ENCODE results near the gene FUT7.
"Not testable (repeated sequence)": the region's sequence is repeated elsewhere in the genome, so short reads cannot be mapped to it uniquely, and the experiment has no call there.

FUT7 gene

DNA sequence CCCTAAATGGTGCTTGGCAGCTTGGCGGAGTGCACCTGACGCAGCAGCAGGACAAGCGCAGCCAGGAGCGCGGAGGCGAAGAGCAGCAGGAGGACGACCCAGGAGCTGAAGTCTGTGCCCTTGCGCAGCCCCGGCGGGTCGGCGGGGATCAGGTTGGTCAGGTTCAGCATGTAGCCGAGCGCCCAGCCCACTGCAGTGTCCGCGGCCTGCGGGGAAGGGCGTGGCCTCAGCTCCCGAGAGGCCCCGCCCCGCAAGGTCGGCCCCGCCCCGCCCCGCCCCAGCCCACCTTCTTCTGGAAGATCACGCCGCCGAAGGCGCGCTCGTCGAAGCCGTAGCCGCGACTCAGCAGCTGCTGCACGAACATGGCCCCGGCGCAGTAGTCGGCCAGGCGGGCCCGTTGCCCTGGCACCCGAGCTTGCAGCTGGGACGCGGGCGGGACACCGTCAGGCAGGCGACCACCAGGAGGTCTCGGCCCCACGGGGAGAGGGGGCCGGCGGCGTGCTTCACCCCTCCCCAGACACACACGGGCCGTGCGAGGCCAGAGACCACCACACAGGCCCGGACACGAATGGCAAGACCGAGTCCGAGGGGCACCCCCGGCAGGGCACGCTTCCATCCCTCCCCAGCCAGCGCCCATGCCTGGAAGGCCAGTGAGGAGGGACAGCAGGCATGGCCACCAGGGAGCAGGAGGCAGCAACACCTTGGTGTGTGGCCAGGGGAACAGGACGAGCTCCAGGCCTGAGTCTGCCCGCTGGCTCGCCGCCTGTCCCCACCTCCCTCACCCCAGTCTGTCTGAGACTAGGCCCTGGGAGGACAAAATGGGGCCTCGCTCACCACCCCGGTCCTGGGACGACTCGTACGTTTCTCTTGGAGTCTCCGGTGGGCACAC lies 17.0 kb upstream of the FUT7 start:
- DNase-seq = no peak

DNA sequence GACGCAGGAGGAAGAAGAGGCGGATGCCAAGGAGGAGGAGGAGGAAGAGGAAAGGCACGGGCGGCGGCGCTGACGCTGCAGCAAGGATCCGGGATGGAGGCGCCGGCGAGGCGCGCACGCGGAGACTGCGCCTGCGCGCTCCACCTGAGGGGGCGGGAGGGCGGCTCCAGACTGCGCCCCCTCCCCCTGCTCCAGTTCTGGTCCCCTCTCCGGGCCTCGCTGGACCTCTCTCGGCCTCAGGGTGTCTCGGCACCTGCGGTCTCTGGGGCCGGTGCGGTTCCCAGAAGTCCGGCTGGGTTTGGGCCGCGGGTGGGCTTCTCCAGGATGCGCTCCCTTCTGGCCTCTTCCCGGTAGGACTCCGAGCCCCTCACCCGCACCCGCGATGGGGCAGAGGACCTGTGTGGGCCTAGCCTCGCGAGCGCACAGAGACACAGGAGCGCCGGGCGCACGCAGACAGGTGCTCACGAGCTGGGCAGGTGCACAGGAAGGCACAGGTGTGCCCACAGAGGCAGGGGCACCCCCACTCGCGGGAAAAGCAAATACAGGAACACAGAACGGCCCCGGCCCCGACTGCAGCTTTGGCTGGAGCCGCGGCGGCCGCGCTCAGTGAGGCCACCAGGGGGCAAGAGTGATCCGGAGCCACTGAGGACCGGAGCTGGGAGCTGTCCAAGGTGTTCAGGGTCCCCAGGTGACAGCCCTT lies 14.3 kb upstream of the FUT7 start, which contains the start of gene NPDC1:
Gene NPDC1, minus strand, starts transcription at position 90 of the 700 bp plus-strand sequence. CDS start 188 bp downstream, outside the sequence.
- DNase-seq = peak; percentile 73

DNA sequence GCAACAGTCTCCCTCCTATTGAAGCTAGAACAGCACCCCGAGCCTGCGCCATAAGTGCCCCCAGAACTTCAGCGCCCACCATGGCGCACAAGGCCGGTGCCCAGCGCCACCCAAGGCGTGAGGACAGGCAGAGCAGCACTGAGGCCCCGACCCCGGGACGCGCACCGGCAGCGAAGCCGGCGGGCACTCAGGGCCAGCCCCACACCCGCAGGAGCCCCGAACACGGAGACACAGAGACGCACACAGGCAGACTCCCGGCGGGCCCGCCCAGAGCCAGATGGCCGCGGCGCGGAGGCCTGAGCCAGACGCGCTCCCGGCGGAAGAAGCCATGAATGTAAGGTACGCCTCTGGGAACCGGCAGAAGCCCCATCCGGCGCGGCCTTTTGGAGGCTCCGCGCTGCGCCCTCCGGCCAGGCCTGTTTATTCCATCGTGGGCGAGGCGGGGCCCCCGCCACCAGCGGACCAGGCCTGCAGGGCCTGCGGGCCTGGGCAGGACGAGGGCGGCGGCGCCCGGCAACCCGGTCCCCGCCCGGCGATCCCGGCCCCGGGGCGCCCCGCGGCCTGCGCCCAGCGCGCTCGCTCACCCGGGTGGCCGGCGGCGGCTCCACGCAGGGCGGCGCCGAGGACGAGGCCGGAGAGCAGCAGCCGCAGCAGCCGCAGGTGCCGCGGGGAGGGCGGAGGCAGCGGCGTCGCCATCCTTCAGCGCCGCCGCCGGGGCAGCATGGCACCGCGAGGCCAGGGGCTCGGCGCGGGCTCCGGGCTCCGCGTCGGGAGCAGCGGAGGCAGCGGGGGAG lies 13.6 kb upstream of the FUT7 start:
- no peak for DNase-seq

DNA sequence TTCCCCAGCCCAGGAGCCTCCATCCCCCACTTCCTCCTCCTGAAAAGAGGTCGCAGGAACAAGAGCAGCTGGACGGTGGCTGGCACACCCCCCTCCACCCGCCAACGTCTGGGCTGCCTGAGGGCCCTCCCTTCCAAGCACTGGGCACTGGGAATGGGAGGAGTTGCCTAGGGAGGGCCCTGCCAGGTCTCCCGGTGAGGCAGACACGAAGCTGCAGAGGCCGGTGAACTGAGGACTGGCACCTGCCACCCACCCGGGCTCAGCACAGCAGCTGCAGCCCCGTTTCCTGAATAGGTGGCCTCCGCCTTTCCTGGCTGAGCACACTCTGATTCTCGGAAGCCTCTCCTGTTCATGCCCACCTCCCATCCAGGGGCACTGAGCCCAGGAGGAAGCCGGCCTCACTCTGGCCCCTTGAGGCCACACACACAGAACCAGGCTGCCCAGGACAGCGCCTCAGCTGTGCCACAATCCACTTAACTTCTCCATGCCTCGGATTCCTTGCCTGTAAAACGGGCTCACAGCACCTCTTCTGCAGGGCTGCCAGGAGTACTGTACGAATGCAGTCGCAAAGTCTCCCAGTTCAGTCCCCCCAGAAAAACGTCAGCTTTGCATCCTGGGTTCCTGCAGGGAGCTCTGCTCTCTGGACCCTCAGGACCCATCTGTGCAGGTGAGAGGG lies 12.8 kb upstream of the FUT7 start:
- DNase-seq = no peak

DNA sequence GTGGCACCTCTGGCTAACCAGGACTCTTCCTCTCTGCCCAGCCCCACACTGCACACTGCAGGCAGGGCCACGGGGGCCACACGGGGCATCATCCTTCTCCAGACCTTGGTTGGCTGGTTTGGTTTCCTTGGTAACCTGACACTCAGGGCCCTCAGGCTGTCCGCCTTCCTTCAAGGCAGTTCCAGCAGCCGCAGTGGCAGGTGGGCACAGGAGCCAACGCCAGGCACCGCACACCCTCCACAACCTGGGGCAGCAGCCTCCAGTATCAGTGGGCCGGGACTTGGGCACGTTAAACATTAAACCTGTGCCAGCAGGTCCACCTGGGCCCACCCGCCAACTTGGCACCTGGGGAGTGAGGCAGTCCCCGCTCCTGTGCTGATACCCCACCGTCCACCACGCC lies 12.1 kb upstream of the FUT7 start:
- no peak for DNase-seq

DNA sequence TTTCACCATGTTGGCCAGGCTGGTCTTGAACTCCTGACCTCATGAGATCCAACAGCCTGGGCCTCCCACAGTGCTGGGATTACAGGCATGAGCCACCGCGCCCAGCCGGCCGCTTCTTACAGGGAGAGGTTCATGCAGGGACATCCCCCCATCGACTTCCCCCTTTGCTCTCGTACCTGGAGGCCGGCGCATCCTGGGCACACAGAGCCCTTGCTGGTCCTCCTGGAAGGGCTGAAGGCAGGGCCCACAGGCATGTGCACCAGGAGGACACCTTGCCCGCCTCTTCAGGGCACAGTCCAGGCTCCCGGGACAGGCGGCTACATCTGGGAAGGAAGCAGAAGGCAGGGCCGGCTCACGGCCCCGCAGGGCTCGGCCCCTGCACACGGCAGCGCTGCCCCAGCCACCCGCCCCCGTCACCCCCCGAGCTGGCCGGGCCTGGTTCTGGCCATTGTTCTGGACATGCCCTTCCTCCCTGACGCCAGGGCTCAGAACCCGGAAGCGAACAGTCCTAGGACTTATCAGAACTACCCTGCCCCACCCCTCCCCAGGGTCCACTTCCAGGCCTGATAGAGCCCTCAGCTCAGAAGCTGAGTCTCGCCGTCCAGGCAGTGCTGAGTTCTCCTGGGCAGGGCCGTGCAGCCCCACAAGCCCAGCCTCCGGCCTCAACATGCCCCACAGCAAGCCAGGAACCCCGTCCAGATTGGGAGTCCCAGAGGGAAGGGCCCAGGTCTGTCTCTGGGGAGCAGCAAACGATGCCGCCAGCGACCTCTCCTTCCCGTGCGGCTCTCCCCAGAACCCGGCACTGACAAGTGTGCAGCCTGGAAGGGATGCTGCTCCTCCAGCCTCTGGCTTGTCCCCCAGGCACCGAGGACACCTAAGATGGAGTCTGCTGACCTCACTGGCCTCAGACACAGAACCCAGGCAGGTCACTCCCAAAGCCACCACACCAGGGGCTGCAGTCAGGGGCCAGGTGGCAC lies 11.2 kb upstream of the FUT7 start:
- DNase-seq = no peak

DNA sequence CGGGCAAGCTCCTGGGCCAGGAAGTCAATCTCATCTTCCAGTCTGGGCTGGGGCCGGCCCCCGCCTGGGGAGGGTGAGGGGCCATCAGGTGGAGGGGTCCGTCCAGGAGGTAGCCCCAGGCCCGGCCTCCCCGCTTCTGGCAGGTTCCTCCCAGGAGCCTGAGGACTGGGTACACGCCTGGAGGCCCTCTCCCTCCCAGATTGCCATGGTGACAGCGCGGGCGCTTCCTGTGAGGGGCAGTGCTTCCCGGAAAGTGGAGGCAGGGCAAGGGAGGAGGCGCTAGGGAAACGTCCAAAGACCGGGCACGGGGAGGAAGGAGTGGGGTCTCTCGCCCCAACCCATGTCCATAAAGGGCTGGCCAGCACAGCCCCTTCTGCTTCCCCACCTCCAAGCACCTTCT lies 9.2 kb upstream of the FUT7 start:
- DNase-seq = no peak

DNA sequence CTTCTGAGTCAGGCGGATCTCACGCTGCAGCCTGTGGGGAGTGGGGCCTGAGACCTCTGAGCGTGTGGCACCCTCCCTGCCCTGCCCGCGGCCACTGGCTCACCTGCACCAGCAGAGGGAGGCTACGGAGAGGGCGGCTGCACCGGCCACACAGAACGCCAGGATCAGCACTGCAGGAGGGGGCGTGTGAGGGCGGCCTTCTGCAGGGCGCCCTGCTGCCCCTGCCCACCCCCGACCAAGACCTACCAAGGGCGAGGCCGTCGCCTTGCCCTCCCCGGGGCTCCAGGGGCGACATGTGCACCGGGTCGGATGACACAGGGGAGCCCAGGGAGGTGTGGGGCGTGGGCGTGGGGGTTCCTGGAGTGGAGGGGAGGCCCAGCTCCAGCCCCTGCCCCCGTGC lies 8.7 kb upstream of the FUT7 start:
- DNase-seq = no peak

DNA sequence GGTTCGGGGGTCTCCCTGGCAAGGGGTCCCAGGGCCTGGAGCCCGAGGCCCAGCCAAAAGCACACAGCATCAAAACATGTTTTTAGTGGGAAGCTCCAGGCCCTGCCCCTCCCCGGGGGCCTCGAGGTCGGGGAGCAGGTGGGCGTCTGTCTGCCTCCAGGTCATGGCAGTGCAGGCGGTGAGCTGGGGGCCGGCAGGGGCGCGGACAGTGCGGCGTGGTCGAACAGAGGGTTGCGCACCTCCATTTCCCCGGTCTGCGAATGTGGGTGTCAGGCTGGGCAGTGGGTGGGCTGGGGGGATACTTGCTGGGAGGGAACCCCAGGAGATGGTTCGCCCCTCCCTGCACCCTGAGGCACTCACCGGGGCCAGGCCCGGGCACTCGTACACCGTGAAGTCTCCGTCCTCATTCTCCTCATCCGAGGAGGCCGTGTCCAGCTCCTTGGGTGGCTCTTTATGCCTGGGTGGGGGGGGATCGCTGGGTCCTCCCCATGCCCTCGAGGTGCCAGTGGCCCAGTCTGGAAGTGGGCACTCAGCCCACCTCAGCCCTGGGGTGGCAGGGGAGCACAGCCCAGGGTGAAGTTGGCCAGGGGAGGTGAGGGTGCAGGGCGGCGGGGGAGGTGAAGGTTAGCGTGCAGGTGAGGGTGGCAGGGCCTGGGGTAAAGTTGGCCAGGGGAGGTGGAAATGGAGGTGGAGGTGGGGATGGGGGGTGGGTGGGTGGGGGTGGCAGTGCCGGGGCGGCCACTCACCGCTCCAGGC lies 7.9 kb upstream of the FUT7 start:
- no peak for DNase-seq

DNA sequence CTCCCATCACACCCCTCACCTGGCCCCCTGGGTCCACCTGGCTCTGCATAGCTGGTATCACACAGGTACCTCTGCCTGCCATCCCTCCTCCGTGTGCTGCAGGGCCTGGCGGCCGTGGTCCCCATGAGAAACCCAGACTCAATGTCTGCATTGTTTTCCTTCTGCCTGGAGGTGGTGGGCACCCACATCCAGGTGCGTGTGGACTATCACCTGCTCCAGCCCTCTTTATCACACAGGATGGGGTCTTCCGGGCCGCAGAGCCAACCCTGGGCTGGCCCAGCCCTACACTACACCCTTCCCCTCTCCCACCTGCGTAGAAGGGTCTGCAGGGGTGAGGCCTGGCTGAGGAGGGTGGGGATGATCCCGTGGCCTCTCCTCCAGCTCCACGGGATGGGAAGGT lies 7.0 kb upstream of the FUT7 start:
- DNase-seq = no peak

DNA sequence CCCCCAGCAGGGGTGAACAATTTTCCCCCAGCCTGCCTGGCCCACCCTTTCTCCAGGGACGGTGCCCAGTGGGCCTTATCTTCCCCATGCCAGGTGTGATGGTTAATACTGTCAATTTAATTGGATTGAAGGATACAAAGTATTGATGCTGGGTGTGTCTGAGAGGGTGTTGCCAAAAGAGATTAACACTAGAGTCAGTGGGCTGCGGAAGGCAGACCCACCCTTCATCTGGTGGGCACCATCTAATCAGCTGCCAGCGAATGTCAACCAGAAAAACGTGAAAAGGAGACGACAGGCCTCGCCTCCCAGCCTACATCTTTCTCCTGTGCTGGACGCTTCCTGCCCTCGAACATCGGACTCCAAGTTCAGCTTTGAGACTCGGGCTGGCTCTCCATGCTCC lies 5.6 kb upstream of the FUT7 start:
- DNase-seq = peak; percentile 34

DNA sequence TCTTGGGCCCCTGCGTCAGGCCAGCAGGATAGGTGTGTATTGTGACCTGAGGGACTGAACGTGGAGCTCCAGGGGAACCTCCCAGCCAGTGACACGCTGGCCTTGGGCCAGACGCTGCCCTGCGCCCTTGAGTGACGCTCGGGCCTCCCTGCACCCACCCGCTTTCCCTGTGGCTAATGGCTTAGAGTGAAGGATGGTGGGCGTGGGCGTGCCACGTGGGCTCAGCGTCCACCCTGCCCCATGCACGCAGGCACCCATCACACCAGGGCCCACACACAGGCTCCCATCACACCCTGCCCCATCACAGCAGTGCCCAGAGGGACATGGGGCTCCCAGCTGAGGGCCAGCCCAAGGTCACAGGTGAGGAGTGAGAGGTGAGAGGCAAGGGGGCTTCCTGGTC lies 5.1 kb upstream of the FUT7 start:
- no peak for DNase-seq

DNA sequence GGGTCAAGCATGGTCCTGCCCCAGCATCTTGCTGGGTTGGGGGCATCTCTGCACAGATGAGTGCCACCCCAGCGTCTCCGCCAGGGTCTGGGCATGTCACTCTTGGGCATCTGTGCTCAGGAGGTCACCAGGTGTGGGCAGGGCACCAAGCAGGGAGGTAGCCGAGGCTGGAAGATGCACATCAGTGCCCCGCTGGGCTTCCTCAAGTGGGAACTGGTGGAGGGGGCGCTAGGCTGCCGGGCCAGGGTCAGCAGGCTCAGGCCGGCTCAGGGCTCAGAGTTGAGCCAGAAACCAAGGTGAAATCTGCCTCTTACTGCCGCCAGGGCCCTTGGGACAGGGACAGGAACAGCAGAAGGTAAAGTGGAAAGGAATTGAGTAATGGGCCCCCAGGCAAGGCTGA lies 4.0 kb upstream of the FUT7 start:
- DNase-seq = no peak

DNA sequence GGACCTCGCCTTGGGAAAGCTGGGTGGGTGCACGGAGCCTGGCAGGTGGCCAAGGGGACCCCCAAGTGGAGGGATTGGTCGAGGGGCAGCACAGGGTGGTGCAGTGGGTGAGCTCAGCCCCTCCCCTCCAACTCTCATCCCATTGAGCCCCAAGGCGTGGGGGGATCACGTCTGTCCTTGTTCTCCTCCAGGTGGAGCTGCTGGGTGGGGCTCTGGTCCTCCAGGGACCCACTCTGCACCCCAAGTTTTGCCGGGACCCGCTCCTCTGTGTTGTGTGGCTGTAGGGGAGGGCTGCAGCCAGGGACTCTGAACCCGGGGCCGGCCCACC lies 3.6 kb upstream of the FUT7 start:
- no peak for DNase-seq

DNA sequence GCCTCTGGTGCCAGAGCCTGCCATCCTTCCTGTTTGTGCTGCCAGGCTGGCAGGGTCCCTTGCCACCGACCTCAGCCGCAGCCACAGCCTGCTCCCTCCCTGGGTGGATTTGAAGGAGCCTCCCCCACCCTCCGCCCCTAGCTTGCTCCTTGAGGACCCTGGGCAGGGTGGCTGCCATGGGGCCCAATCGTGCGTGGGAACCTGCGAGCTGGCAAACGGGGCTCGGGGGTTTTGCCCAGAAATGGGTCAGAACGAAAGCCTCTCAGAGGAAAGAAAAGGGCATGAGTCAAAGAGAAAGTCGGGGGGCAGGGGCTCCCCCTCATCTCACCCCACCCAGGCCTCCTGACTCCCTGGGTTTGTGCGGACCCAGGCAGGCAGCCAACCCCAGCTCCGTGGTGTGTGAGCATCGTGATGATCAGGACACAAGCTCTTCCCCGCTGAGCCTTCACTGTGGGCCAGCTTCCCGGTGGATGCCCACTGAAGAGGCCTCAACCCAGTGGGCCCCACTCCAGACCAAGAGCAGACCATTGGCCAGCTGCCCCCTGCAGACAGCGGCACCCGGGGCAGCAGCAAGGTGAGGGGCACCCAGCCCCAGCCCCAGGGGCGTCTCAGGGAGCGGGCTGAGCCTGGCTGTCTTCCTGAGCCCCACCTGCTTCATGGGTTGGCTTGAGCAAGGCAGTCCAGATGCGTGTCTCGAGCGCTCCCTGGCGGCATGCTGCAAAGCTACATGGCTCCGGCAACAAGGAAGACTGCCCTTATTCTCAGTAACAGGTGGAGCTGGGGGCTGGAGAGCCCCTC lies 3.0 kb upstream of the FUT7 start:
- DNase-seq = peak; percentile 84

DNA sequence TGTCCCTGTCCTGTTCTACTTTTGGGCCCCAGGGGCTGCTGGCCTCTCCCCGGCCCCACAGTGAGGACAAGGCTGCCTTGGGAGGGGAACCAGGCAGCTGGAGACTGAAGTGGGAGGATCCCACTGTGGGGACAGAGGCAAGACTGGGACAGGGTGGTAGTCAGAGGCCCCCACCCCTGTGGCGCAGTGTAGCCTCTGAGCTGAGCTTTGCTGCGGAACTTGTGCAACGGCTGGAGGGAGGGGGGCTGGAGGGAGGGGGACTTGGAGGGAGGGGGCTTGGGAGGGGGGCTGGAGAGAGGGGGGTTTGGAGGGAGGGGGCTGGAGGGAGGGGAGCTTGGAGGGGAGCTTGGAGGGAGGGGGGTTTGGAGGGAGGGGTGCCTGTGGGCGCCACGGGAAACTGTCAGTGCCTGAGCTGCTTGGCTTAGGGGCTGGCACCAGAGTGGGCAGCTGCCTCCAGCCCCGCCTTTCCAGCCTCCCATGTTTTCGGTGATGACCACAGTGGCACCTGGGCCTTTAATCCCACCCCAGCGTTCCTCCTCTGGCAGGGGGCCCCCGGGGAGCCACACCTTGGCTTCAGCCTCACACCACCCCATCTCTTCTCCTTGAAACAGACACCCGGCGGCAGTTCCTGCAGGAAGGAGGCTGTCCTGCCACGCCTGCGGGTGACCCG lies 2.3 kb upstream of the FUT7 start:
- no peak for DNase-seq

DNA sequence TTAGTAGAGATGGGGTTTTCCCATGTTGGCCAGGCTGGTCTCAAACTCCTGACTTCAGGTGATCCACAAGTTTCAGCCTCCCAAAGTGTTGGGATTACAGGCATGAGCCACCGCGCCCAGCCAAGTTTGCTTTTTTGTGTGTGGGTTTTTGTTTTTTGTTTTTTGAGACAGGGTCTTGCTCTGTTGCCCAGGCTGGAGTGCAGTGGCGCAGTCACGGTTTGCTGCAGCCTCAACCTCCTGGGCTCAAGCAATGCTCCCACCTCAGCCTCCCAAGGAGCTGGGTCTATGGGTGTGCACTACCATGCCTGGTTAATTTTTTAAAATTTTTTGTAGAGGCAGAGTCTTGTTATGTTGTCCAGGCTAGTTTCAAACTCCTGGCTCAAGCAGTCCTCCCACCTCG lies 1.6 kb upstream of the FUT7 start:
- not testable (repeated sequence) for DNase-seq

DNA sequence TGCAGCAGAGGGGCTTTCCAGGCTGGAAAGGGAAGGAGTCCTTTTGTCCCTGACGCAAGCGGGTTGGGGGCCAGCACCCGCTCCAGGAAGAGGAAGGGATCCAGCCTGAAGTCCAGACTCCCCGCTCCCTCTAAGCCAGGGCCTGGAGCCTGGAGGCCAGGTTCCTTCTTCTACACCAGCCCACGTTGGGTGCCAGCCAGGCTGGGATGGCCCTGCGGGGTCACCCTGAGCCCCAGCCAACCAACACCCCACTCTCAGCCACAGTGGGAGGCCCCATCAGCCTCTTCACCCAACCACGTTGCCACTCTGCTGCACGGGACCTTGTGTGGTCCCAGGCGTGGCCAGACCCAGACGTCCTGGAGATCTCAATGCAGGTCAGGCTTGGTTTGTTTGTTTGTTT lies 970 bp upstream of the FUT7 start:
- no peak for DNase-seq

Data from hematopoietic multipotent progenitor cell treated with erythropoietin and hydrocortisone succinate and interleukin-3 and kit ligand, for 8 days (in vitro differentiated cells).